ENCODE measurements around the gene NHERF2.

NHERF2 gene

GRCh38 chr16:1998852-1999801 is 27.6 kb upstream of the NHERF2 start:
- no peak for DNase-seq
- no peak overlapping the region for H3K4me2 ChIP-seq (ENCODE audit: low read depth, low read length)
- TF ChIP-seq EZH2phosphoT487 (IDR thresholded peaks at IDR 0.05; ENCODE audit: low read length) (no peak), EZH2 (optimal IDR thresholded peaks at IDR 0.05; ENCODE audit: low read depth, low read length) (no peak), CTCF (IDR thresholded peaks at IDR 0.05; ENCODE audit: low read length) (no peak)
- H4K20me1 ChIP-seq (ENCODE audit: insufficient read depth, low read length) = no peaks in the 10 kb centered on the region
- no peaks in the 10 kb centered on the region for H3K27me3 ChIP-seq (replicated peaks; ENCODE audit: insufficient read depth, low read length)
- H3K27ac ChIP-seq (ENCODE audit: low read length) = no peak overlapping the region
- H3K9me2 ChIP-seq (replicated peaks; ENCODE audit: insufficient read depth, low read length) = no peaks in the 10 kb centered on the region
- H3K4me1 ChIP-seq (ENCODE audit: low read length) = no peaks in the 10 kb centered on the region
- no peaks in the 10 kb centered on the region for H3K9me3 ChIP-seq (replicated peaks; ENCODE audit: insufficient read depth, low read length)
- H3K4me3 ChIP-seq (ENCODE audit: low read length) = no peak overlapping the region
- H3K36me3 ChIP-seq (replicated peaks; ENCODE audit: insufficient read depth, low read length) = no peaks in the 10 kb centered on the region
- peaks cover under 1% of the 10 kb centered on the region; the same call in 1 of the 2 replicates for H3F3A ChIP-seq (ENCODE audit: insufficient read depth, low read length)
- H3K9ac ChIP-seq (ENCODE audit: low read length) = no peak overlapping the region
- peaks cover 14% of the 10 kb centered on the region for H3K79me2 ChIP-seq (ENCODE audit: low read length)
- no peak overlapping the region for H2AFZ ChIP-seq (ENCODE audit: low read length)

GRCh38 chr16:1999866-2000514 is 26.7 kb upstream of the NHERF2 start:
- DNase-seq = no peak
- no peaks in the 10 kb centered on the region for H4K20me1 ChIP-seq (ENCODE audit: insufficient read depth, low read length)
- H2AFZ ChIP-seq (ENCODE audit: low read length) = no peak overlapping the region
- H3K27ac ChIP-seq (ENCODE audit: low read length) = no peak overlapping the region
- H3K9ac ChIP-seq (ENCODE audit: low read length) = no peak overlapping the region
- H3K4me2 ChIP-seq (ENCODE audit: low read depth, low read length) = no peak overlapping the region
- H3K4me1 ChIP-seq (ENCODE audit: low read length) = no peaks in the 10 kb centered on the region
- no peaks in the 10 kb centered on the region for H3K36me3 ChIP-seq (replicated peaks; ENCODE audit: insufficient read depth, low read length)
- no peaks in the 10 kb centered on the region for H3K27me3 ChIP-seq (replicated peaks; ENCODE audit: insufficient read depth, low read length)
- no peaks in the 10 kb centered on the region for H3K9me3 ChIP-seq (replicated peaks; ENCODE audit: insufficient read depth, low read length)
- no peak for TF ChIP-seq CTCF (IDR thresholded peaks at IDR 0.05; ENCODE audit: low read length)
- TF ChIP-seq EZH2phosphoT487 (IDR thresholded peaks at IDR 0.05; ENCODE audit: low read length) = no peak
- no peak for TF ChIP-seq EZH2 (optimal IDR thresholded peaks at IDR 0.05; ENCODE audit: low read depth, low read length)
- no peak overlapping the region for H3K4me3 ChIP-seq (ENCODE audit: low read length)
- H3K79me2 ChIP-seq (ENCODE audit: low read length) = peaks cover 22% of the 10 kb centered on the region
- H3K9me2 ChIP-seq (replicated peaks; ENCODE audit: insufficient read depth, low read length) = no peaks in the 10 kb centered on the region
- H3F3A ChIP-seq (ENCODE audit: insufficient read depth, low read length) = no peaks in the 10 kb centered on the region

- H4K20me1 ChIP-seq (ENCODE audit: insufficient read depth, low read length) = no peaks in the 10 kb centered on the region; the same call in 1 of the 2 replicates
- no peak overlapping the region for H3K9ac ChIP-seq (ENCODE audit: low read length)
- no peak overlapping the region for H3K27ac ChIP-seq (ENCODE audit: low read length)
- no peaks in the 10 kb centered on the region for H3F3A ChIP-seq (ENCODE audit: insufficient read depth, low read length)
- no peak overlapping the region for H3K4me3 ChIP-seq (ENCODE audit: low read length)
- no peak for DNase-seq
- no peak overlapping the region for H2AFZ ChIP-seq (ENCODE audit: low read length)
- H3K4me2 ChIP-seq (ENCODE audit: low read depth, low read length) = no peak overlapping the region
- H3K36me3 ChIP-seq (replicated peaks; ENCODE audit: insufficient read depth, low read length) = no peaks in the 10 kb centered on the region
- H3K4me1 ChIP-seq (ENCODE audit: low read length) = no peaks in the 10 kb centered on the region
- H3K9me2 ChIP-seq (replicated peaks; ENCODE audit: insufficient read depth, low read length) = no peaks in the 10 kb centered on the region
- no peaks in the 10 kb centered on the region for H3K9me3 ChIP-seq (replicated peaks; ENCODE audit: insufficient read depth, low read length)
- no peaks in the 10 kb centered on the region for H3K27me3 ChIP-seq (replicated peaks; ENCODE audit: insufficient read depth, low read length)
- TF ChIP-seq CTCF (IDR thresholded peaks at IDR 0.05; ENCODE audit: low read length) (no peak), EZH2 (optimal IDR thresholded peaks at IDR 0.05; ENCODE audit: low read depth, low read length) (no peak), EZH2phosphoT487 (IDR thresholded peaks at IDR 0.05; ENCODE audit: low read length) (no peak)
- H3K79me2 ChIP-seq (ENCODE audit: low read length) = peaks cover 33% of the 10 kb centered on the region
Measured at GRCh38 chr16:2001035-2001434, 25.7 kb upstream of the NHERF2 start.
